GM23338 (cell line): ENCODE data around the gene KIAA1217.

Experiments used
- CREB1 ChIP-seq: fragments of 250-450 bp; sonication (Bioruptor Pico); IDR thresholded peaks from 2 replicates; pipeline ENCODE4 v1.5.0; 2020; ENCODE audit warnings: low read depth, mild to moderate bottlenecking, moderate library complexity
- EZH2 ChIP-seq: fragments of 200-600 bp; sonication (generic); IDR thresholded peaks from one replicate; pipeline ENCODE4 v1.8.0; 2017; ENCODE audit warnings: antibody characterized with exemption, mild to moderate bottlenecking, low read depth; ENCODE audit not compliant: unreplicated experiment
- EZH2phosphoT487 ChIP-seq: fragments of 200-600 bp; sonication (generic); IDR thresholded peaks from one replicate; pipeline ENCODE4 v1.8.1; 2018; ENCODE audit warnings: antibody characterized with exemption; ENCODE audit not compliant: unreplicated experiment
- JUNB ChIP-seq: IDR thresholded peaks from one replicate; pipeline ENCODE4 v1.6.1; 2016; ENCODE audit warnings: antibody characterized with exemption; ENCODE audit not compliant: unreplicated experiment
- POLR2AphosphoS5 ChIP-seq: IDR thresholded peaks from 2 replicates; pipeline ENCODE4 v1.6.1; 2016; ENCODE audit warnings: antibody characterized with exemption, low read depth
- ZNF114 ChIP-seq: fragments of 250-450 bp; sonication (Bioruptor Pico); IDR thresholded peaks from 2 replicates; pipeline ENCODE4 v1.5.0; 2020; ENCODE audit warnings: mild to moderate bottlenecking, moderate library complexity
- ZNF331 ChIP-seq: fragments of 250-450 bp; sonication (Bioruptor Pico); IDR thresholded peaks from 2 replicates; pipeline ENCODE4 v1.5.0; 2020; ENCODE audit warnings: low read depth, mild to moderate bottlenecking, moderate library complexity
- TF ChIP-seq, protein P1 (sequence below), 2 experiments: fragments of 200-600 bp in 1 of 2; sonication (generic) in 1 of 2; conservative IDR thresholded peaks; 2 replicates each; pipeline versions ENCODE4 v1.5.1 to v1.6.1; 2016 to 2017; ENCODE audit warnings: antibody characterized with exemption in 2 of 2, low read depth in 2 of 2, mild to moderate bottlenecking in 2 of 2, moderate library complexity in 1 of 2
- TF ChIP-seq, protein P2 (sequence below): IDR thresholded peaks from one replicate; pipeline ENCODE4 v1.6.1; 2018; ENCODE audit warnings: antibody characterized with exemption; ENCODE audit not compliant: unreplicated experiment

GRCh38 chr10:24201503-24202180 is 7.3 kb upstream of the KIAA1217 start:
- TF ChIP-seq EZH2, result no peak
- no peak for TF ChIP-seq JUNB
- TF ChIP-seq POLR2AphosphoS5, result no peak
- TF ChIP-seq, protein P1, sequence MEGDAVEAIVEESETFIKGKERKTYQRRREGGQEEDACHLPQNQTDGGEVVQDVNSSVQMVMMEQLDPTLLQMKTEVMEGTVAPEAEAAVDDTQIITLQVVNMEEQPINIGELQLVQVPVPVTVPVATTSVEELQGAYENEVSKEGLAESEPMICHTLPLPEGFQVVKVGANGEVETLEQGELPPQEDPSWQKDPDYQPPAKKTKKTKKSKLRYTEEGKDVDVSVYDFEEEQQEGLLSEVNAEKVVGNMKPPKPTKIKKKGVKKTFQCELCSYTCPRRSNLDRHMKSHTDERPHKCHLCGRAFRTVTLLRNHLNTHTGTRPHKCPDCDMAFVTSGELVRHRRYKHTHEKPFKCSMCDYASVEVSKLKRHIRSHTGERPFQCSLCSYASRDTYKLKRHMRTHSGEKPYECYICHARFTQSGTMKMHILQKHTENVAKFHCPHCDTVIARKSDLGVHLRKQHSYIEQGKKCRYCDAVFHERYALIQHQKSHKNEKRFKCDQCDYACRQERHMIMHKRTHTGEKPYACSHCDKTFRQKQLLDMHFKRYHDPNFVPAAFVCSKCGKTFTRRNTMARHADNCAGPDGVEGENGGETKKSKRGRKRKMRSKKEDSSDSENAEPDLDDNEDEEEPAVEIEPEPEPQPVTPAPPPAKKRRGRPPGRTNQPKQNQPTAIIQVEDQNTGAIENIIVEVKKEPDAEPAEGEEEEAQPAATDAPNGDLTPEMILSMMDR (conservative IDR thresholded peaks at IDR 0.05; ENCODE audit: low read depth in 2 of 2), result peak; percentile 17 to 26; a peak in 1 of 4 replicates
- no peak for TF ChIP-seq EZH2phosphoT487
- no peak for TF ChIP-seq ZNF114 (CRISPR knock-in tag)
- TF ChIP-seq, protein P2, sequence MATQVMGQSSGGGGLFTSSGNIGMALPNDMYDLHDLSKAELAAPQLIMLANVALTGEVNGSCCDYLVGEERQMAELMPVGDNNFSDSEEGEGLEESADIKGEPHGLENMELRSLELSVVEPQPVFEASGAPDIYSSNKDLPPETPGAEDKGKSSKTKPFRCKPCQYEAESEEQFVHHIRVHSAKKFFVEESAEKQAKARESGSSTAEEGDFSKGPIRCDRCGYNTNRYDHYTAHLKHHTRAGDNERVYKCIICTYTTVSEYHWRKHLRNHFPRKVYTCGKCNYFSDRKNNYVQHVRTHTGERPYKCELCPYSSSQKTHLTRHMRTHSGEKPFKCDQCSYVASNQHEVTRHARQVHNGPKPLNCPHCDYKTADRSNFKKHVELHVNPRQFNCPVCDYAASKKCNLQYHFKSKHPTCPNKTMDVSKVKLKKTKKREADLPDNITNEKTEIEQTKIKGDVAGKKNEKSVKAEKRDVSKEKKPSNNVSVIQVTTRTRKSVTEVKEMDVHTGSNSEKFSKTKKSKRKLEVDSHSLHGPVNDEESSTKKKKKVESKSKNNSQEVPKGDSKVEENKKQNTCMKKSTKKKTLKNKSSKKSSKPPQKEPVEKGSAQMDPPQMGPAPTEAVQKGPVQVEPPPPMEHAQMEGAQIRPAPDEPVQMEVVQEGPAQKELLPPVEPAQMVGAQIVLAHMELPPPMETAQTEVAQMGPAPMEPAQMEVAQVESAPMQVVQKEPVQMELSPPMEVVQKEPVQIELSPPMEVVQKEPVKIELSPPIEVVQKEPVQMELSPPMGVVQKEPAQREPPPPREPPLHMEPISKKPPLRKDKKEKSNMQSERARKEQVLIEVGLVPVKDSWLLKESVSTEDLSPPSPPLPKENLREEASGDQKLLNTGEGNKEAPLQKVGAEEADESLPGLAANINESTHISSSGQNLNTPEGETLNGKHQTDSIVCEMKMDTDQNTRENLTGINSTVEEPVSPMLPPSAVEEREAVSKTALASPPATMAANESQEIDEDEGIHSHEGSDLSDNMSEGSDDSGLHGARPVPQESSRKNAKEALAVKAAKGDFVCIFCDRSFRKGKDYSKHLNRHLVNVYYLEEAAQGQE, result no peak
- TF ChIP-seq ZNF331 (CRISPR knock-in tag), result no peak
- TF ChIP-seq CREB1, result no peak
